CD4-positive, CD25-positive, alpha-beta regulatory T cell (primary cell): ENCODE results near the gene SH3RF1. TPM values are rescaled to one million over a fixed set of nuclear protein-coding genes. Genes with fewer than 3 reads are reported as not detected.
"Not testable (repeated sequence)": the region's sequence is repeated elsewhere in the genome, so short reads cannot be mapped to it uniquely, and the experiment has no call there.

ENCODE experiments used
- ATAC-seq, 2 donors: fragments of 150-1000 bp; cut with Tn5 transposase; one replicate each; pipeline ENCODE4 v1.10.0; 2021; ENCODE audit warnings: low read depth in 2 of 2, moderate number of reproducible peaks in 2 of 2, moderate library complexity in 1 of 2
- DNase-seq, 3 donors: peaks; one replicate each; pipeline versions ENCODE4 v3.0.0 to v3.0.0-alpha.2; 2012 to 2022; ENCODE audit warnings: mixed read lengths in 1 of 3
- H3K27ac ChIP-seq: one replicate; pipeline ENCODE4 v1.7.0; 2013; ENCODE audit warnings: mild to moderate bottlenecking, low read length; ENCODE audit not compliant: insufficient read depth, poor library complexity, severe bottlenecking
- H3K27me3 ChIP-seq: one replicate; pipeline ENCODE4 v1.7.0; 2013; ENCODE audit warnings: low read length; ENCODE audit not compliant: control insufficient read depth, insufficient read depth
- H3K36me3 ChIP-seq: one replicate; pipeline ENCODE4 v1.7.0; 2013; ENCODE audit warnings: mild to moderate bottlenecking, low read length, moderate library complexity; ENCODE audit not compliant: control insufficient read depth, insufficient read depth
- H3K4me1 ChIP-seq: 2 replicates; pipeline ENCODE4 v1.7.0; 2013; ENCODE audit warnings: mild to moderate bottlenecking, low read length; ENCODE audit not compliant: insufficient read depth, control insufficient read depth, poor library complexity, severe bottlenecking
- H3K4me3 ChIP-seq: one replicate; pipeline ENCODE4 v1.7.0; 2013; ENCODE audit warnings: low read depth, mild to moderate bottlenecking, low read length, moderate library complexity
- H3K9me3 ChIP-seq, 2 experiments: 1 replicate in 1 of 2; 2 replicates in 1 of 2; pipeline ENCODE4 v1.7.0; 2013; ENCODE audit warnings: low read length in 2 of 2, mild to moderate bottlenecking in 1 of 2, moderate library complexity in 1 of 2; ENCODE audit not compliant: control insufficient read depth in 2 of 2
- H3K27ac Mint-ChIP-seq, 3 donors: one replicate each; pipeline ENCODE4 v1.8.0; 2020 to 2022; ENCODE audit warnings: mild to moderate bottlenecking in 3 of 3, mixed read lengths in 3 of 3, moderate library complexity in 2 of 3
- H3K27me3 Mint-ChIP-seq: one replicate; pipeline ENCODE4 v1.8.0; 2022; ENCODE audit warnings: mild to moderate bottlenecking, mixed read lengths
- H3K36me3 Mint-ChIP-seq: one replicate; pipeline ENCODE4 v1.8.0; 2020; ENCODE audit warnings: mixed read lengths
- H3K4me1 Mint-ChIP-seq, 4 donors: one replicate each; pipeline ENCODE4 v1.8.0; 2020 to 2022; ENCODE audit warnings: mixed read lengths in 4 of 4, mild to moderate bottlenecking in 1 of 4
- H3K4me3 Mint-ChIP-seq, 4 donors: one replicate each; pipeline ENCODE4 v1.8.0; 2020 to 2022; ENCODE audit warnings: mild to moderate bottlenecking in 4 of 4, mixed read lengths in 4 of 4, moderate library complexity in 3 of 4
- H3K9me3 Mint-ChIP-seq, 7 donors: one replicate each; pipeline ENCODE4 v1.8.0; 2020 to 2022; ENCODE audit warnings: mixed read lengths in 7 of 7, mild to moderate bottlenecking in 3 of 7, moderate library complexity in 2 of 7
- polyA plus RNA-seq, 4 donors: library from polyadenylated mRNA; unstranded; fragments of 300-500 nt; fragmentation: Illumina TruSeq; gene quantifications; one replicate each; pipeline ENCODE4 v1.2.3, GENCODE V29; 2021
- total RNA-seq: library from RNA; stranded (reverse); gene quantifications from one replicate; pipeline ENCODE4 v1.2.3, GENCODE V29; 2022

The SH3RF1 gene
- total and polyA plus RNA-seq, 5 donors from 2014 or later = 0.69 TPM; not detected in 4

GRCh38 chr4:169207436-169208089, 63.2 kb downstream of the SH3RF1 start:
- Histone ChIP-seq H3K36me3 (no peaks in the 10 kb centered on the region), H3K4me1 (no peaks in the 10 kb centered on the region), H3K27ac (no peak overlapping the region), H3K9me3 (no peaks in the 10 kb centered on the region), H3K4me3 (no peak overlapping the region), H3K27me3 (no peaks in the 10 kb centered on the region)
- no peak overlapping the region for H3K4me3 Mint-ChIP-seq
- ATAC-seq (no peak), DNase-seq (no peak)
- H3K27ac Mint-ChIP-seq = no peak overlapping the region
- H3K27me3 Mint-ChIP-seq = no peaks in the 10 kb centered on the region
- peaks cover 0 to 3% (median 0%) of the 10 kb centered on the region in 7 donors for H3K9me3 Mint-ChIP-seq
- H3K36me3 Mint-ChIP-seq = no peaks in the 10 kb centered on the region
- H3K4me1 Mint-ChIP-seq = no peaks in the 10 kb centered on the region

- H3K36me3 Mint-ChIP-seq = no peaks in the 10 kb centered on the region
- no peaks in the 10 kb centered on the region for H3K9me3 Mint-ChIP-seq
- H3K4me1 Mint-ChIP-seq = no peaks in the 10 kb centered on the region
- Histone ChIP-seq H3K27me3 (no peaks in the 10 kb centered on the region), H3K9me3 (no peaks in the 10 kb centered on the region), H3K27ac (no peak overlapping the region), H3K4me3 (no peak overlapping the region), H3K36me3 (no peaks in the 10 kb centered on the region), H3K4me1 (no peaks in the 10 kb centered on the region)
- no peak overlapping the region for H3K4me3 Mint-ChIP-seq
- no peaks in the 10 kb centered on the region for H3K27me3 Mint-ChIP-seq
- ATAC-seq (no peak), DNase-seq (no peak)
- H3K27ac Mint-ChIP-seq = no peak overlapping the region
Observed at GRCh38 chr4:169205744-169206080, 65.0 kb downstream of the SH3RF1 start.

DNA sequence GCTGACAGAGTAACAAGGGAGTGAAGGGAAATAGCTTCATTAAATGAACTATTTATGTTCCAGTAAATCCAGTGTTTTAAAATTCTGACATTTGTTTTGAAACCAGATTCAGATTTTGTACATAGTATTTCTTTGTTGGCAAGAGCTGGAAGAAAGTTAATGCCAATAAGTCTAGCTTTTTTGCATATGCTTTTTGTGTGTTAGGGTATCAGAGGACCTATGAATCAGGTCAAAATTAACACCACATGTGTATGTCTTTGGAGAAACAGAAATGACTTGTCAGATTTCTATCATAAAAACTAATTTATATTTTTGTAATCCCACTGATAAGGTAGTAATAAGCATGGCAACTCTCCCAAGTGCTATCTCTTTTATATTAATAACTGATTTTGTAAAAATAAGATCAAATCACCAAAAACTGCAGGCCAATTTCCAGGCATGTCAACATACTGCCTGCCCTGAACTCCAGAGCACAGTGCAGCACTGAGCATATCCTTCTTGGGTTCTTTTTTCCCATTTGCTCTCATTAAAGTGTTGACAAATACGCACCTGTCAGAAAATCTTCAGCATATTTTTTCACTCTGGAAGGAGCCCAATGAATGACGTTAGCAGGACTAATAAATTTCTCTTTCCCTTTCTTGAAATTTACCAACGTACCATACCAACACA, 65.5 kb downstream of the SH3RF1 start:
- Mint-ChIP-seq H3K27ac (no peak overlapping the region), H3K4me1 (no peaks in the 10 kb centered on the region), H3K9me3 (no peaks in the 10 kb centered on the region), H3K27me3 (no peaks in the 10 kb centered on the region), H3K36me3 (no peaks in the 10 kb centered on the region), H3K4me3 (no peak overlapping the region)
- H3K36me3 ChIP-seq = no peaks in the 10 kb centered on the region
- H3K27me3 ChIP-seq = no peaks in the 10 kb centered on the region
- no peak overlapping the region for H3K27ac ChIP-seq
- H3K4me3 ChIP-seq = no peak overlapping the region
- no peaks in the 10 kb centered on the region for H3K9me3 ChIP-seq
- H3K4me1 ChIP-seq = no peaks in the 10 kb centered on the region
- no peak for DNase-seq
- ATAC-seq = no peak

DNA sequence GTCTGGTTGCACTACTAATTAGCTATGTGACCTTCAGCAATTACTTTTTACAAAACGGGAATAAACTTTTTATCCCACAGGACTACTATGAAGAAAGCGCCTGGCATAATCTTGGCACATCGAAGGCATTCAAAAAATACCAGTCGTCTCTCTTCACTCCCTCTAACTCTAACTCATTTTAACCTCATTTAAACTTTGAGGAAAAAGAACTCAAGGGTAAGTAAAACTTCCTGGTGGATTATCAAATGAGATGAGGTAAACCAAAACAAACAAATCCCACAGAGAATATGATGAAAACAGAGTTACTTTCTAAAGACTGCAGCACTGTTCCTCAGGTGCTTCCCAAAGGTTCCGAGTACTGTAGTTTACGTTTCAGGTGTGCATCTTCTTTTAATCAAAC, 66.9 kb downstream of the SH3RF1 start:
- Mint-ChIP-seq H3K9me3 (peaks cover 0 to 4% (median 0%) of the 10 kb centered on the region in 7 donors), H3K4me1 (no peaks in the 10 kb centered on the region), H3K4me3 (no peak overlapping the region), H3K27me3 (peaks cover under 1% of the 10 kb centered on the region), H3K27ac (no peak overlapping the region), H3K36me3 (no peaks in the 10 kb centered on the region)
- Histone ChIP-seq H3K9me3 (no peaks in the 10 kb centered on the region), H3K4me1 (no peaks in the 10 kb centered on the region), H3K27ac (no peak overlapping the region), H3K36me3 (no peaks in the 10 kb centered on the region), H3K27me3 (no peaks in the 10 kb centered on the region), H3K4me3 (no peak overlapping the region)
- DNase-seq (no peak), ATAC-seq (no peak)

GRCh38 chr4:169203278-169203677, 67.5 kb downstream of the SH3RF1 start:
- not testable (repeated sequence) for H3K9me3 Mint-ChIP-seq, H3K36me3 ChIP-seq, H3K27ac ChIP-seq, H3K27ac Mint-ChIP-seq, H3K4me3 ChIP-seq, H3K4me3 Mint-ChIP-seq, H3K27me3 ChIP-seq, ATAC-seq, H3K4me1 Mint-ChIP-seq, H3K4me1 ChIP-seq, H3K27me3 Mint-ChIP-seq, DNase-seq, H3K9me3 ChIP-seq, H3K36me3 Mint-ChIP-seq

- Mint-ChIP-seq H3K27me3 (peaks cover 6% of the 10 kb centered on the region), H3K9me3 (peaks cover 0 to 4% (median 0%) of the 10 kb centered on the region in 7 donors), H3K27ac (no peak overlapping the region), H3K4me1 (no peaks in the 10 kb centered on the region), H3K36me3 (no peaks in the 10 kb centered on the region), H3K4me3 (no peak overlapping the region)
- no peaks in the 10 kb centered on the region for H3K27me3 ChIP-seq
- H3K4me1 ChIP-seq = no peaks in the 10 kb centered on the region
- ATAC-seq (no peak), DNase-seq (no peak)
- H3K36me3 ChIP-seq = no peaks in the 10 kb centered on the region
- H3K27ac ChIP-seq = no peak overlapping the region
- no peak overlapping the region for H3K4me3 ChIP-seq
- no peaks in the 10 kb centered on the region for H3K9me3 ChIP-seq
Observed at GRCh38 chr4:169202878-169203277, 67.9 kb downstream of the SH3RF1 start.

- peaks cover 0 to 4% (median 0%) of the 10 kb centered on the region in 7 donors for H3K9me3 Mint-ChIP-seq
- no peak for DNase-seq
- no peak overlapping the region for H3K27ac Mint-ChIP-seq
- Histone ChIP-seq H3K36me3 (no peaks in the 10 kb centered on the region), H3K4me3 (no peak overlapping the region), H3K4me1 (no peaks in the 10 kb centered on the region), H3K9me3 (no peaks in the 10 kb centered on the region), H3K27ac (no peak overlapping the region), H3K27me3 (no peaks in the 10 kb centered on the region)
- H3K27me3 Mint-ChIP-seq = peaks cover 6% of the 10 kb centered on the region
- no peak overlapping the region for H3K4me3 Mint-ChIP-seq
- H3K4me1 Mint-ChIP-seq = no peaks in the 10 kb centered on the region
- ATAC-seq = no peak
- no peaks in the 10 kb centered on the region for H3K36me3 Mint-ChIP-seq
Observed at GRCh38 chr4:169202145-169202699, 68.5 kb downstream of the SH3RF1 start.
